DND-41 (cell line): Measurements from ENCODE around the gene B4GALT3.

Experiments used
- CTCF ChIP-seq: IDR thresholded peaks from 2 replicates; pipeline ENCODE4 v1.5.1; 2012; ENCODE audit warnings: borderline replicate concordance, low read length, moderate library complexity, mild to moderate bottlenecking; ENCODE audit not compliant: poor library complexity, severe bottlenecking; ENCODE audit errors: extremely low read depth
- EZH2 ChIP-seq: IDR thresholded peaks from 3 replicates; pipeline ENCODE4 v1.6.1; 2012; ENCODE audit warnings: borderline replicate concordance, low read depth, mild to moderate bottlenecking, moderate library complexity, low read length, inconsistent platforms; ENCODE audit not compliant: severe bottlenecking

DNA sequence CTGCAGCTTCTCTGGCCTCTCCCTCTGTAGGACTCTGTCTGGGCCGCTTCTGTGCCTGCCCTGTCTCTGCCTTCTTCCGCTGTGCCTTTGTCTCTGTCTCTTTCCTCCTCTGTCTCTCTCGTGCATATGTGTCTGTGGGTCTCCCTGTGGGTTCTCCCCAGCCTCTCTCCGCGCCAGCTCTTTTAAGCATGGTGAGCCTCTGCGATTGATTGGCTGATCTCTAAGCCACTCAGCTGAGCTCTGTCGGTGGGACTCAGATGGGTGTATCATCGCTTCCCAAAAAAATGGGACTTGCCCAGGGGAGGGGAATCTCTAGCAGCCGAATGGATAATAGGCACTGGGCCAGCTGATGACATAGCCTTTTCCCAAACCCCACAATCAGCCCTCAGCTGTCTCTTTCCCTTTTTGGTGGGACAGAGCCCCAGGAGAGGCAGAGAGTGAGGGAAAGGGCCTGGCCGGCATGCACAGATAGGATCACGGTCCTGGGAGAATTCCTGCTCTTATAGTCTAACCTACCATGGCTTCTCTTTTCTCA lies 21.7 kb upstream of the B4GALT3 start, which contains the start of gene ADAMTS4:
- TF ChIP-seq CTCF (no peak), EZH2 (no peak)
